ENCODE results near the gene CDC42BPB.
"Not testable (repeated sequence)": the region's sequence is repeated elsewhere in the genome, so short reads cannot be mapped to it uniquely, and the experiment has no call there.

Gene CDC42BPB

DNA sequence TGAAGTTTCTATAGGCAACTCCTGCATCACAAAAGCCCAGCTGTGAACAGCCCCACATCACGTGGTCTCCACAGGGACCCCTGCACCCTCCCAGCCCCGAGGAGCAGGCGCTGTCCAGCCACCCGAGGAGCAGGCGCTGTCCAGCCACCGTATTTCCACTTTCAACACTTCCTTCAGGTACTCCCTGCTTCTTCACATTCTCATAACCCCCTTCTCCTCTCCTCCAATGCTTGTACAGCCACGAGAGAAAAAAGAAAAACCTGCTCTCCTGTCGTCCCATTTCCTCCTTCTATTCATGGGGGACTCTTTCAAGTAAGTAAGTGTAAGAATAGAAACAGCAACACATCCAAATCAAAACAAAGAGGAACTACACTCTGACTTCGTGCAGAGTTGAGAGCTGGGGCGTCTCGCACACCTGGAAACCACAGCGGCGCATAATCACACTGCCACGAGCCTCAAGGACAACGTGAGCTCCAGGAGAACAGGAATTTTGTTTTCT is 11.9 kb downstream of the CDC42BPB start:
- DNase-seq (ENCODE audit: low spot score) = no peak

GRCh38 chr14:103043257-103044015 is 13.9 kb downstream of the CDC42BPB start:
- DNase-seq (ENCODE audit: low spot score) = no peak

DNA sequence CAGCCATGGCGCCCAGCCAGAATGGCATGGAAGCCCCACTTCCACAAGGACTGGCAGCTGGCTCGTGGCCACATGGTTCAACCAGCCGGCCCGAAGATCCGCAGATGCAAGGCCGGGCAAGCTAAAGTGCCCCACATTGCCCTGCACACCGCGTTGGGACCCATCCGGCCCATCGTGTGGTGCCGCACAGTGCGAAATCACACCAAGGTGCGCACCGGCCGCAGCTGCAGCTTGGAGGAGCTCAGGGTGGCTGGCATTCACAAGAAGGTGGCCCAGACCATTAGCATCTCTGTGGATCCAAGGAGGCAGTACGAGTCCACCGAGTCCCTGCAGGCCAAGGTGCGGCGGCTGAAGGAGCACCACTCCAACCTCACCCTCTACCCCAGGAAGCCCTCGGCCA is 15.9 kb downstream of the CDC42BPB start:
- DNase-seq (ENCODE audit: low spot score) = no peak

DNA sequence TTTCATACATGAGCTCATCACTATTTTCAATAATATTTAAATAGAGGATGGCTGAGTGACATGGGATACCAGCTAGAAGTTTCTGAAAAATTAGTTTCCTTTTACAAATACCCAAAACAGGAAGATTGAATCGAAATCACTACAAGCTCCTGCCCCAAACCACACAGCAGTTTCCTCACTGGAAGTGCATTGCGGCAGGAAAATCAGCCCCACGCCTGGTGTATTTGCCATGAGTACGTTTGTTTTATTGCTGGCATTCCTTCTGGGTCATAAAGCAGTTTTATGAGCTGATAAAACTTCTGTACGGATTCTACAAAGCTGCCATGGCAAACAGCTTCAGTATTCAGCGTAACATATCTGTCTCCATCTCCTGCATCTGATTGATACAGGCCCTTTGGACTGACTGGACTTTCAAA is 23.7 kb downstream of the CDC42BPB start:
- DNase-seq (ENCODE audit: low spot score) = no peak

DNA sequence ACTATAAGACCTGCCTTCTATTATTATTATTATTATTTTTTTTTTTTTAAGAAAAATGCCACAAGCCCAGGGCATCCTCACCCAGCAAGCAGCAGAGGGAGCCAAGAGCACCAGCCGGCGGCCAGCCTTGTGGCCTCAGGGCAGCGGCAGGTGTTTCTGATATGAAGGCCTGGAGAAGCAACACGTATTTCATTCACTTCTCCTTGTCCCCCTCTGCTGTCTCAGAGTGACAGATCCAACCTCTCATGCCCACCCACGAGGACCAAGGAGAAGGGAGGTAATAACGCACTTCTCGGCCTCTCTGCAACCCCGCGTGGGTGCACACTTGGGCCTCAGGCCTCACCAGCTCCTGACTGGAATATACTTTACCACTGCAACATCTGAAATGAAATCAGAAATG is 25.4 kb downstream of the CDC42BPB start:
- DNase-seq (ENCODE audit: low spot score) = no peak

- DNase-seq (ENCODE audit: low spot score) = no peak
Observed at GRCh38 chr14:103031566-103031911, 25.8 kb downstream of the CDC42BPB start.

- no peak for DNase-seq (ENCODE audit: low spot score)
Observed at GRCh38 chr14:103030741-103031565, 26.4 kb downstream of the CDC42BPB start.

DNA sequence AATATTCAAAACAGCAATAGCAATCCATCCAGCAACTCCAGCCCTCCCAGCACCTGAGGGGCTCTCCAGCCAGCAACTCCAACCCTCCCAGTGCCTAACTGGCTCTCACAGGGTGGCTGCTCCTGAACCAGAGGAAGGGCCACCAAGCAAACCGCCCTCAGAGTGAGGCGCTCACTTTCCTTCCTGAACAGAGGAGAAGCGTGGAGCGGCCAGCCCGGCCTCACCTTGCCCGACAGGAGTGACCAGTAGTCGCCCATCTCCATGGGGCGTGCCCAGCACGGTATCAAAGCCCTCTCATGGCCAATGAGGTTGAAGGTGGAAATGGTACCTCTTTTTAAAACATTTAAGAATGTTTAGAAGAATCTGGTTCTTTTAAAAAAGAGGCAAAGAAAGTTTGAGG is 27.4 kb downstream of the CDC42BPB start:
- no peak for DNase-seq (ENCODE audit: low spot score)

GRCh38 chr14:103028772-103029171 is 28.6 kb downstream of the CDC42BPB start:
- no peak for DNase-seq (ENCODE audit: low spot score)

- DNase-seq (ENCODE audit: low spot score) = no peak
Observed at GRCh38 chr14:103028161-103028767, 29.1 kb downstream of the CDC42BPB start.

DNA sequence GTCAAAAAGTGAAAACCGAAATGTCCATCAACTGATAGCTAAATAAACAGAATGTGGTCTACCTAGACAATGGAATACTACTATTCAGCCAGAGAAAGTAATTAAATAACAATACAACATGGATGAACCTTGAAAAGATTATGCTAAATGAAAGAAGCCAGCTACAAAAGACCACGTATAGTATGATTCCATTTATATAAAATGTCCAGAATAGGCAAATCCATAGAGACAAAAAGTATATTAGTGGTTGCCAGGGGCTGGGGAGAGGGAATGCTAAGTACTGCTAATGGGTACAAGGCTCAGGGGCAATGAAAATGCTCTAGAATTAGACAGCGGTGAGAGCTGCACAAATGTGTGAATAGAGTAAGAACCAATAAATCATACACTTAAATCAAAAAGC is 29.9 kb downstream of the CDC42BPB start:
- no peak for DNase-seq (ENCODE audit: low spot score)

DNA sequence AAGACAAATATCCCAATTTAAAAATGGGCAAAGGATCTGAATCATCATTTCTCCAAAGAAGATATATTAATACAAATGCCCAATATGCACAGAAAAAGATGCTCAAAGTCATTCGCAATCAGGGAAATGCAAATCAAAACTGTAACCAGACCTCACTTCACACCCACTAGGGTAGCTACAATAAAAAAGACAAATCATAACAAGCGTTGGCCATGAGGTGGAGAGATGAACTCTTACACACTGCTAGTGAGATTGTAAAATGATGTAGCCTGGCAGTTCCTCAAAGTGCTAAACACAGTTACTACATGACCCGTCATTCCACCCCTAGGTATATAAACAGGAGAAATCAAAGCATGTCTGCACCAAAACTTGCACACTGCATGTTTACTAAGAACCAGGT is 30.4 kb downstream of the CDC42BPB start:
- no peak for DNase-seq (ENCODE audit: low spot score)

GRCh38 chr14:103026196-103026595 is 31.2 kb downstream of the CDC42BPB start:
- not testable (repeated sequence) for DNase-seq (ENCODE audit: low spot score)

- no peak for DNase-seq (ENCODE audit: low spot score)
Observed at GRCh38 chr14:103023881-103024473, 33.4 kb downstream of the CDC42BPB start.

GRCh38 chr14:103022685-103023044 is 34.7 kb downstream of the CDC42BPB start:
- DNase-seq (ENCODE audit: low spot score) = no peak

- no peak for DNase-seq (ENCODE audit: low spot score)
Observed at GRCh38 chr14:103022002-103022684, 35.2 kb downstream of the CDC42BPB start.

- no peak for DNase-seq (ENCODE audit: low spot score)
Observed at GRCh38 chr14:103021684-103022001, 35.7 kb downstream of the CDC42BPB start.

DNA sequence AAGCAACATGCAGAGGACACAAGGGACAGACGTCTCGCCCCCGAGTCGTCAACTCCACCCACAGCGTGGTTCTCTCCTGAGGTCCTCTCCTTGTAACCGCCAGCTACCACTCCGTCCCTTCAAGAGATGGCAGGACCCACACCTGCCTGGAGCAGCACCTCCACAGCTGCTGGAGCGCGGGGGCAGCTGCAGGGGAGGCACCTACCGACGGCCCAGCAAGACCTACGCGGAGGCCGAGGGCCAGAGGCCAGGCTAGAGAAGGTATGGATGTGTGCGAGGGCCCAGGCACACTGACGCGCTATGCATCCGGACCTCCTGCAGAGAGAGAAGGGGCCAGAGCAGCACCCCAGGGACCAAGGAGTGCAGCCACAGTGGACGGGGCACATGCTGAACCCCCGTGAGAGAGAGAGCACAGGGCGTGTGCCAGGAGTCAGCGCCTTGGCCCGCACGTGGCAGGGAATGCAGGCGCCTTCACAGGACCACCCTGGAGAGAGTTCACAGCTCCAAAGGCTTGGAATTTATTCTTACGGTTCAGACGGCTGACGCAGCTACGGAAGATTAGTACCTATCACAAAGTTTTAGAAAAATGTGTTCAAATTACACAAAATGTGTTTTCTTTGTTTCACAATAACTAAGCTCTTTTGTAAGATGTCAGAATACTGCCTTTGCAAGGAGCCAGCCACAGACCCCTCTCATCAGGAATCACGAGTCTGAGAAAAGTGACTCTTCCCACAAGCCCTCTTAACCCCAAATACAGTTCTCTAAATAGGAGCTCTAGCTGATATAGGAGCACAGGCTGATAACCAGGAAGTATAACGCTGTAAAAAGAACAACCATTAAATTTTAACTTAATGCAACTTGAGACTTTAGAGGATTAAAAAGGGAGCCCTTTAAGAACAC is 36.8 kb downstream of the CDC42BPB start:
- DNase-seq (ENCODE audit: low spot score) = no peak

DNA sequence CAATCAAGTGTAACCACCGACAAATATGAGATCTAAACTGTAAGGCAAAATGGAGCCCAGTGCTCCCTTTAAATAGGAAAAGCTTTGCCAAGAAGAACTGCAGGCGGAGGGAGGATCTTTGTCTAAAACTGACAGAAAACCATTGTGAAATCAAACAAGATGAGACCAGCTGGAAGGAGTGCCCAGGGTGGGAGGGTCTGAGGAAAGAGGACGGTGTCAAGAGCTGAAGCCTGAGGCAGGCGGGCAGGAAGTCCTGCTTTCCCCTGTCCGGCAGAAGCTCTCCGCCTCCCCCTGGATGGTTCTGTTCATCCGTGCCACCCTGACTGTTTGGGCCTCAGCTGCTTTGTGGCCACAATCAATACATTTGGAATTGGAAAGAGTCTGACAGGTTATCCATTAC is 37.5 kb downstream of the CDC42BPB start:
- DNase-seq (ENCODE audit: low spot score) = no peak

GRCh38 chr14:103019236-103019635 is 38.1 kb downstream of the CDC42BPB start:
- DNase-seq (ENCODE audit: low spot score) = no peak

- DNase-seq (ENCODE audit: low spot score) = no peak
Observed at GRCh38 chr14:103016594-103016993, 40.8 kb downstream of the CDC42BPB start.

All from hematopoietic multipotent progenitor cell treated with erythropoietin and hydrocortisone succinate and interleukin-3 and kit ligand, for 15 days (in vitro differentiated cells).